Stimulated activated CD8-positive, alpha-beta memory T cell treated with anti-CD3 and anti-CD28 coated beads, Interleukin-7, amount 100 ng/mL, for 24 hours (primary cell): Measurements from ENCODE around the gene MUC2.
"Not testable (repeated sequence)": the region's sequence is repeated elsewhere in the genome, so short reads cannot be mapped to it uniquely, and the experiment has no call there.

ENCODE experiments used
- DNase-seq: peaks from one replicate; pipeline ENCODE4 v3.0.0-alpha.2; 2020; ENCODE audit warnings: low read depth

The MUC2 gene

DNA sequence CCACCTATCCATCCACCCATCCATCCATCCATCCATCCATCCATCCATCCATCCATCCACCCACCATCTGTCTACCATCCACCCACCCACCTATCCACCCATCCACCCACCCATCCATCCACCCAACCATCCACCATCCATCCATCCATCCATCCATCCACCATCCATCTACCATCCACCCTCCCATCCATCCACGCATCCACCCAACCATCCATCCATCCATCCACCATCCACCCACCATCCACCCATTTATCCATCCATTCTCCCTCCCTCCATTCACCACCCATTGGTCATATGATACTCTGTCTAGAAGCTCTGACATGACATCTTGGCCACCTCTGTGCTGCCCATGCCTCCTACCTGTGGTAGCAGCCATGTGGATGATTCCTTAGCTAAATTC is 31.7 kb downstream of the MUC2 start:
- no peak for DNase-seq

DNA sequence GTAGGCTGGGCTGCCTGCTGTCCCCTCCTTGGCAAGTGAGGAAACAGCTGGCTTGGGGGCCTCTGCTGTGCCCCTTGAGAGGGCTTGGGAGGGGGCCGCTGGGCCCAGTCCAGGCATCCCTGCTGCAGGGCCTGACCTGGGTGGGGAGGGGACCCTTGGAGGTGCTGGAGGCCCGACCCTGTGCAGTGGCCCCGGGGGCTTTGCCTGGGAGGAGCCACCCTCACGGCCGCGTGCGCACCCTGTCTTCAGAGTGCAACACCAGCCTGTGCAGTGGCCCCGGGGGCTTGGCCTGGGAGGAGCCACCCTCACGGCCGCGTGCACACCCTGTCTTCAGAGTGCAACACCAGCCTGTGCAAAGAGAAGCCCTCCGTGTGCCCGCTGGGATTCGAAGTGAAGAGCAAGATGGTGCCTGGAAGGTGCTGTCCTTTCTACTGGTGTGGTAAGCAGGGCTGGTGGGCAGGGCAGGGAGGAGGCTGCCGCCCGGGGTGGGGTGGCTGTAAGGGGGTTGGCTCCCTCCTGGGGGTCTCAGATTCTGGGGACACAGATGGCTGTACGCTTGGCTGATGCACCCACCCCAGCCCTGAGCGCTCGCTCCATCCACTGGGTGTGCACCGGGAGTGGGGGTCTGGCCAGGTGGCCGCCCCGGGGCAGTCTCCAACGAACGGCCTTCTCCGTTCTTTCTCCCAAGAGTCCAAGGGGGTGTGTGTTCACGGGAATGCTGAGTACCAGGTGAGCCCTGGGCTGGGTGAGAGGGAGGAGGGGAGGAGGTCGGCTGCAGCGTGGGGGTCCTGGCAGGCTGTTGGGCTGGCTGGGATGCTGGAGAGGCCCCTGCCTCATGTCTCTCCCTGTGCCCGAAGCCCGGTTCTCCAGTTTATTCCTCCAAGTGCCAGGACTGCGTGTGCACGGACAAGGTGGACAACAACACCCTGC is 32.9 kb downstream of the MUC2 start:
- DNase-seq = no peak

DNA sequence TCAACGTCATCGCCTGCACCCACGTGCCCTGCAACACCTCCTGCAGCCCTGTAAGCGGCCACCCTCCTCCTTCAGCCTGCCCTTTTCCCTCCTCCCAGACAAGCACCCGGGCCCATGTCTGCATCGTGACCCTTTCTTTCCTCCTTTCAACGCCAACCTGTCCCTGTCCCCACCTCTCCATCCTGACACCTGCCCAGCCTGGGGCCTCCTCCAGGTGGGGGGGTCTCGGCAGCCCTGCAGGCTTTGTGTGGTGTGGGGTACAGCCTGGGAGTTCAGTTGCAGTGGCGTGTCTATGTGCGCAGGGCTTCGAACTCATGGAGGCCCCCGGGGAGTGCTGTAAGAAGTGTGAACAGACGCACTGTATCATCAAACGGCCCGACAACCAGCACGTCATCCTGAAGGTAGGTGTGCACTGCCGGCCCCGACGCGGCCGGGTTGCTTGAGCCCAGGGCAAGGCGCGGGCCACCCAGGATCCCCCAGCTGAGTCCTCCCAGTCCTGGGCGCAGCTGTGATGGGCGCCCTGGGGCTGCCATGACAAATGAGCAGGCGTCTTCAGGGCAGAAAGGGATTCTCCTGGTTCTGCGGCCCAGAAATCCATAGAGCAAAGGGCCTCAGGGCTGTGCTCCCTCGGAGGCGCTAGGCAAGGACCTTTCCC is 33.7 kb downstream of the MUC2 start:
- no peak for DNase-seq

DNA sequence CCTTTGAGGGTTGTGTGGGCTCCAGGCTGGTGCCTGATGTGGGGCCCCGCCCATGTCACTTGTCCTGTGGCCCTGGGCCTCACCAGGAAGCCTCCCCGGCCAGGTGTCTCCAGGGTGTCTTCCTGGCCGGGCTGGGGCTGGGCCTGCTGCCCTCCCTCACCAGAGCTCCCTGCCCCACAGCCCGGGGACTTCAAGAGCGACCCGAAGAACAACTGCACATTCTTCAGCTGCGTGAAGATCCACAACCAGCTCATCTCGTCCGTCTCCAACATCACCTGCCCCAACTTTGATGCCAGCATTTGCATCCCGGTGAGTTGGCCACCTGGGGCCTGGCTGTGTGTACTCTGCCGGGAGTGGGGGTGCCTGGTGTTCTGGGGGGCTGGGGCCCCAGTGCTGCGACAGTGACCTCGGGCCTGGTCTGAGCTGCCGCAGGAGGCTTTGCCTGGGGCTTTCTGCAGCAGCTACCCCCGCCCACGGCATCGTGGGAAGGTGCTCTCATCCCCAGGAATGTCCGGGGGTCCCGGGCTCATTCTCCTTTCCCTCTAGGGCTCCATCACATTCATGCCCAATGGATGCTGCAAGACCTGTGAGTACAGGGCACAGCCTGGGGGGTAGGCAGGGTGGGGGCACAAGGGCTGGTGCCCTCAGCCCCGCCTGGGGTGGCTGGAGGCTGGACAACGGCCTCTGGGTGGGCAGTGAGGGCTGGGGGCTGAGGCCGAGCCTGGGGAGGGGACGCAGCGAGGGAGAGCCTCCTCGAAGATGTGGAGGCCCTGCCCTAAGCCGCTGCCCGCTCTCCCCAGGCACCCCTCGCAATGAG is 34.6 kb downstream of the MUC2 start:
- DNase-seq = no peak

DNA sequence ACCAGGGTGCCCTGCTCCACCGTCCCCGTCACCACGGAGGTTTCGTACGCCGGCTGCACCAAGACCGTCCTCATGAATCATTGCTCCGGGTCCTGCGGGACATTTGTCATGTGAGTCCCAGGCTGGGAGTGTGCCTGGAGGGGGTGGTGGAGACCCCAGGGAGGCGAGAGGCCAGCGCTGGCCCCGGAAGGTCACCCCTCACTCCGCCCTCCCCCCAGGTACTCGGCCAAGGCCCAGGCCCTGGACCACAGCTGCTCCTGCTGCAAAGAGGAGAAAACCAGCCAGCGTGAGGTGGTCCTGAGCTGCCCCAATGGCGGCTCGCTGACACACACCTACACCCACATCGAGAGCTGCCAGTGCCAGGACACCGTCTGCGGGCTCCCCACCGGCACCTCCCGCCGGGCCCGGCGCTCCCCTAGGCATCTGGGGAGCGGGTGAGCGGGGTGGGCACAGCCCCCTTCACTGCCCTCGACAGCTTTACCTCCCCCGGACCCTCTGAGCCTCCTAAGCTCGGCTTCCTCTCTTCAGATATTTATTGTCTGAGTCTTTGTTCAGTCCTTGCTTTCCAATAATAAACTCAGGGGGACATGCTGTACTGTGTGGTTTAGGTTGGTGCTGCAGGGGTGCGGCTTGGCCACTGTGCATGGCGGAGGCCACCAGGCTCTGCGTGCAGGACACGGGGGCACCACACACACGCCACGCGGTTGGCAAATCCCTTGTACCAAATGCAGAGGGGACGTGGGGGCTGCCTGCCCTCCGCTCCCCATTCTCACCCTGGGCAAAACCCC is 35.4 kb downstream of the MUC2 start:
- DNase-seq = no peak

DNA sequence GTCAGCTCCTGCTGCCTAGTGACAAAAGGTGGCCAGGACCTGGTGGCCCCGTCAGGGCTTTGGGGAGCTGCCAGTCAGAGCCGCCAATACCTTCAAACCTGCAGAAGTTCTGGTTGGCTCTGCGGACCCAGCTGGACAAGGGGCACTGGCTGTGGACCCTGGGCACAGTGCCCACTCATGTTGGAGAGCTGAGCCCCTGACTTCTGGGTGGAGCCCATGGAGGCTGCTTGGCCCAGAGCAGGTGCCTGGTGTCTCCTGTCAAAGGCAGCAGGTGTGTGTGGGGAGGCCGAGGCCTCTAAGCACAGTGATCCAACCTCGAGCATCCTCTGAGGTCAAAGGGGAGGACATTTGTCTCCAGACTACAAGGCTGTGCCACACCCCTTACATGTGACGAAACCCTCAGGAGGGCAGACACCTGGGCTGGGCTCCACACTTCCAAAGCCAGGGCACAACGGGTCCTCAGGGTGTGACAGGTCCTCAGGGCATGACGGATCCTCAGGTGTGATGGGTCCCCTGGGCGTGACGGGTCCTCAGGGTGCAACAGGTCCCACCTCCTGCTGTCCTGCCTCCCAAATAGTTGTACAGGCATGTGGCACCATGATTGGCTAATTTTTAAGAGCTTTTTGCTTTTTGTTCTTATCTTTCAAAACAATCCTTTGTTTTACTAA is 37.0 kb downstream of the MUC2 start:
- DNase-seq = no peak

DNA sequence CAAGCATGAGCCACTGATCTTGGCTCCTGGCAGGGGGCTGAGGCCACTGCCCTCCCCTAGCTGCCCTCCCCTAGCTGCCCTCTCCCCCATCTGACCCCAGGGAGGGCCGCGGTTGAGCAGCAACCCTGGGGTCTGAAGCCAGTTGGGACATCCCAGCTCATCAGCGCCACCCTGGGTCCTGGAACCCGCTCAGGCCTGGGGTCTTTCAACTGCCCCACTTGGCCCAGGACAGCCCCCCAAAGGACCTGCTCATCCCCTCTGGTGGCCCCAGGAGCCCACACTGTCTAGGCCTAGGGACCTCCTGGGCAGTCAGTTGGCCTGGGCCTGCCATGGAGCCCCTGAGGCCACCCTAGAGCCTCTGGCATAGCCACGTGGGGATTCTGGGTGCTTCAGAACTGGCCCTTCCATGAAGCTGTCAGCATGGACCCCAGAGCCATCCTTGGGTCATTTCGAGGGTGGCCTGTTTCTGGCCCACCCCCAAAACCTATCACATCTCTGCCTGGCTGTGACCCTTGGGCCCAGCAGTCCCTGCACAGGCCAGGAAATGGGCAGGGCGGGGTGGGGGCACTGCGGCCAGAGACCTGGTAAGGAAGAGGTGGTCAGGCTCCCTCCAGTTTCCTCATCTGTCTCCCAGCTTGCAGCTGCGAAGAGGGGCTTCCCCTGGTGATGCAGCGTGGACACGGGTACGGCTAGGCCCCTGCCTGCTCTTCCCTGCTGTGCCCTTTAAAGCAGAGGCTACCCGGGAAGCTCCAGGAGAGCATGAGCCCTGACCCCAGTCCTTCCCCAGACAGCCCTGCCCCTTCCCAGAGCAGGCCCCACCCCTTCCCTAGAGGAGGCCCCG is 37.9 kb downstream of the MUC2 start:
- no peak for DNase-seq

DNA sequence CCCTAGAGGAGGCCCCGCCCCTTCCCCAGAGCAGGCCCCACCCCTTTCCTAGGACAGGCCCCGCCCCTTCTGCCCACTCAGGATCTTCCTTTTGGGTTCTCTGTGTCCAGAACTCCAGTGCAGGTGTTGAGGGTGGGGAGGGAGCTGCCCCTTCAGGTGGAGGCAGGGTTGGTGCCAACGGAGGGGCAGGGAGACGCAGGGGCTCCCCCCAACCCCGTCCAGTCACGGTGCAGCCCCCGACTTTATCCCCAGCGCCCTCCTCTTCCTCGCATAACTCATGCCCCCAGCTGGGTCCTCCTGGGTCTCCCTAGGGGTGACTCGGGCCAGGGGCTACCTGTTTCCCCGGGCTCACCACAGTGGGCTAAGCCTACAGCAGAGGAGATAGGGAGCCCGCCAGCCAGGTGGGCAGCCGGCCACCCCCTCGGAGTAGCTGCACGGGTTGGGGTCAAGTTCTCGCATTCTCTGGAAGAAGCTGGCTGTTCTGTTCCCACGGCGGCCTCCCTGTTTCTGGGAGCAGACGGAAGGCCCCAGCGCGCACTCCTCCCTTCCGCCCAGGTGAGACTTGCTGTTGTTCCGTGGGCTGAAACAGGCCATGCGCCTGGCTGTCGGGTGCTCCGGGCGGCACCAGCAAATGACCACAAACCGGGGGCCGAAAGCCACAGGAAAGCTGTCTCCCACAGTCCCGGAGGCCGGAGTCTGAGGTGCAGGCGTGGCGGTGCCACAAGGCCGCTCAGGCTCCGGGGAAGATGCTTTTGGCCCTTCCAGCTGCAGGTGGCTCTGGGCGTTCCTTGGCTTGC is 38.9 kb downstream of the MUC2 start:
- DNase-seq = no peak

DNA sequence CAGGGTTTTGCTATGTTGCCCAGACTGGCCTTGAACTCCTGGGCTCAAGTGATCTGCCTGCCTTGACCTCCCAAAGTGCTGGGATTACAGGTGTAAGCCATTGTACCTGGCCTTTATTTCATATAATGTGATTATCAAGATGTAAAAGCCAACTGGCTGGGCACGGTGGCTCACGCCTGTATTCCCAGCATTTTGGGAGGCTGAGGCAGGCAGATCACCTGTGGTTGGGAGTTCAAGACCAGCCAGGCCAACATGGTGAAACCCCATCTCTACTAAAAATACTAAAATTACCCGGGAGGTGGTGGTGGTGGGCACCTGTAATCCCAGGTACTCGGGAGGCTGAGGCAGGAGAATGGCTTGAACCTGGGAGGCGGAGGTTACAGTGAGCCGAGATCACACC is 40.6 kb downstream of the MUC2 start:
- not testable (repeated sequence) for DNase-seq

DNA sequence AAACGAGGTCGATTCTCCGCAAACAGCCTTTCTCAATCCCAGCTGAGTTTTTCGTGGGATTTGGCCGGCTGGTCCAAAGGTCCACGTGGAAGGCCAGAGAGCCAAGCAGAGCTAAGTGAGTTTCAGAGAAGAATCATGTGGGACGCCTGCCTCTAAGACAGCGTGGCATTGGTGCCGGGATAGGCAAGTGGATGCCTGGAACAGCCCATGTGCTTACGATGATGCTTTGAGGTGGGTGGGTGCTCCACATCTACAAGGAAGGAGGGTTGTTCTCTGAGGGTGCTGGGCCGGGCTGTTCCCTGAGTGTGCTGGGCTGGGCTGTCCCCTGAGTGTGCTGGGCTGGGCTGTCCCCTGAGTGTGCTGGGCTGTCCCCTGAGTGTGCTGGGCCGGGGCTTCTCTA is 41.4 kb downstream of the MUC2 start:
- no peak for DNase-seq

DNA sequence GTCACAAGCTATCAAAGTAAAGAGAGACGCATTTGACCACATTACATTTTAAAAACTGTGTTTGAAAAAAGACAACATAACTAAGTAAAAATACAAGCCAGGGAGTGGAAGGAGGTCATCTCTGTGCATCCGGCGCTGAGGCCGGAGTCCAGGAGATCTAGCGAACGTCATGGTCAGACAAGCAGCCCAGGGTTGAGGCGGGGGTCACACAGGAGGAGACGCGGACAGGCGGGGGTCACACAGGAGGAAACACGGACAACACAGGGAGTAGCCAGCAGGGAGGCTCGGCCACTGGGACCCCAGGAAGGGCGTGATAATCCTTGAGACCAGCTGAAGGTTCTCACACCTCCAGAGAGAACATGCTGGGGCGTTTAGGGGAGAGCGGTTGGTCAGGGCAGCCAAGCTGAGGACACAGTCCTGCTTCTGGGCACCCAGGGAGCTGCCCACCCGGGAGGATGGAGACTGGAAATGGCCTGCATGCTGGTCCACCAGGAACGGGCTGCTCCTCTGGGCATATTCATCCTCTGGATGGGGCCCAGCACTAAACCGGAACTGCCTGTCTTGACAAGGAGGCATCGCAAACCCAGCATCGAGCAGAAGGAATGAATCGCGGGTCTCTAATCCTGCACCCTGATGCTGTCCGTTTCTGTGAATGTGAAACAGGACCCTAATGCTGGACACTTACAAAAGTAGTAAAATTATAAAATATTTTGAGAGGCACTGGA is 42.2 kb downstream of the MUC2 start:
- DNase-seq = no peak

DNA sequence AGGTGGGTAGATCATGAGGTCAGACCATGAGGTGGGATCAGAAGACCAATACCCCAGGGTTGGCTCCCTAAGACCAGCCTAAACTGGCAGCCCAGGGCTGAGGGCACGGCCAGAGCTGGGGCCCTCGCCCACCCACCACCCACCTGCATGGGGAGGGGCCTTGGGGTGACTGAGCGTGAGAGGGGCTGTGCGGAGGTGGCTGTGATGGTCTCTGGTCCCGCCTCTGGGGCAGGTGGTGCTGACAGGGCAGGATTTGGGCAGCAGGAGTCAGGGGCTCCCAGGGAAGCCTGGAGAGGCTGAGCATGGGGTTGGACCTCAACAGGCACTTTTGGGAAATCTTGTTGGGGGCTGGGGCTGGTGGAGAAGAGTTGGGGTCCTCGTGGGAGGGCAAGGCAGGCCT is 43.3 kb downstream of the MUC2 start:
- no peak for DNase-seq

DNA sequence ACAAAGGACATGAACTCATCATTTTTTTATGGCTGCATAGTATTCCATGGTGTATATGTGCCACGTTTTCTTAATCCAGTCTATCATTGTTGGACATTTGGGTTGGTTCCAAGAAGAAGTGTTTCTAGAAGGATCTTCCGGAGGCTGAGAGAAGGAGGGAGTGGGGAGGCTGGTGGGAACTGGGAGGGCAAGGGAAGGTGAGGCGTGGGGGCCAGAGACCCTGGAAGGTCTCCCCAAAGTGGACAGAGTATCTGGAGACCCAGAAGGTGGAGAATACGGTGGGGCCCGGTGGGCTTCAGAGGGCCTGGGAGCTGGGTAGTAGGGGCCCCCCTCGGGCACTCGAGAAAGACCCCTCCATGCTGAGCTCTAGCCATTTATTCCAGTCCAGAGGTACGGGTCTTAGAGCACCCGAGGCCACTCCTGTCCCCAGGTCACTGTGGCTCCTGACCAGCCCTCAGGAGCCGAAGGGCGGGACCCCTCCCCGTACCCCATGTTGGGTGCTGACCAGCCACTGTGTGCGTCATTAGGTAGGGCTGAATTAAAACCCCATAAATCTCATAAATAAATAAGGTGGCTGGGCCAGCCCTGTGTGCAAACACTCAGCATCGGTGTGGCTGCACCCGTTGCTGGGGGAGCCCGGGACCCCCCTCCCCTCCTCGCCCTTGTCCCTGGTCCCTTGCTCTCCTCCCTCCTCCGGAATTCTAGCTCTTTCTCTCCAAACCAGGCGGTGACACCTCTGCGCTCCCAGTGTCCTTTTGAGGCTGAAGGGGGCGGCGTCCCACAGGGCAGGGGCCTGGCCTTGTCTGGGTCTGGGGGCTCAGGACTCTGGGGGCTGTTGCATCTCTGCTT is 44.3 kb downstream of the MUC2 start:
- DNase-seq = no peak

DNA sequence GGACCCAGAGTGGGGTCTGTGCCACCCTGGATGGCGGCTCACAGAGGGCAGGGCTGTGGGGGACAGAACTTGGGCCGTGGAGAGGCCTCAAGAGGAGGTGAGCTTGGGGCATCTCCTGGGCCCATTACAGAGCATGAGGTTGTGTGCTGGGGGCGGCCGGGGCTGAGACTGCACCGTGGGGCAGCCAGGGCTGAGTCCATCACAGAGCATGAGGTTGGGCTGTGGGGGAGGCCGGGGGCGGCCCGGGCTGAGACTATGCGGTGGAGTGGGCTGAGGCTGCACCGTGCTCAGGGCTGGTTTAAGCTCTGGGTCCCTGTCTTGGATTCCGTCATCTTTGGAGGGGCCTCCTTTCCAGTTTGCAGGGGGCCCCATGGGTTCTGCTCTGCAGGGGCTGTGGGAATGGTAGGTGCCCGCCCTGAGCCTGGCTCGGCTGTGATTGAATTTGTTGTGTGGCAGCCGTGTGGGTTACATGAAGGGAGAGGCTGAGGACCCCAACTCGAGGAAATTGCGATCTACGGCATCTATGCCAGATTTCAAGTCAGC is 45.0 kb downstream of the MUC2 start:
- no peak for DNase-seq

DNA sequence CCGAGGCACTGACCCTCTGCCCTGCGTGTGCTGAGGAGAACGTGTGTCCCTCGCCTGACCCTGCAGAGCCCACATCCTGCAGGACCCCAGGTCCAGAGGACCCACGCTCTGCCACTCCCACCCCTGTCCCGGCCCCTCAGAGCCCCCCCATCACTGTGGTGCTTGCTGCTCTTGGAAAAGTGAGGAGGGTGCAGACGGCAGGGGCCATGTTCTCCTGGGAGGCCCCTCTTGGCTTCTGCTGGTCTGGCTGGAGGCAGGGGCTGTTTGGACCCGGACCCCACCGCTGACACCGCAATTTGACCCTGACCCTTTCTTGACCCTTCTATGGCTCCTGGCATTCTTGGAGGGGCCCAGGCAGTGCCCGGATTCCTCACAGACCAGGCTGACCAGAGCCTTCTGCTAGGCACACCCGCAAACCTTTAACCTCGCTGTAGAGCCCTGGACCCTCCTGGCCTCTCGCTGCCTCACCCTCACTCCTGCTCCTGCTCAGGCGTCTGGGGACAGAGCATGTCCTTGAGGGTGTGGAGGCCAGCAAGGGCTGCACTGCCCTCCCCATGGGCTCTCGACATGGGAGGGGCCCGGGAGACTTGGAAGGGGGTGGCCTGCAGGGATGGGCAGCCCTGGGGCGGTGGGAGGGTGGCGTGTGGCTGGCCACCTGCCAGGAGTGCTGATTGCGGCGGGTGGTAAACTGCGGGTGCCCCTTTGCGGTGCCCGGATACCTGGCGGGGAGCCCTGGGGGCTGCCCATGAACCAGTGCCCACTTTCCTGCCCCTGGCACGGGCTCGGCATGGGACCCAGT is 46.1 kb downstream of the MUC2 start:
- no peak for DNase-seq

DNA sequence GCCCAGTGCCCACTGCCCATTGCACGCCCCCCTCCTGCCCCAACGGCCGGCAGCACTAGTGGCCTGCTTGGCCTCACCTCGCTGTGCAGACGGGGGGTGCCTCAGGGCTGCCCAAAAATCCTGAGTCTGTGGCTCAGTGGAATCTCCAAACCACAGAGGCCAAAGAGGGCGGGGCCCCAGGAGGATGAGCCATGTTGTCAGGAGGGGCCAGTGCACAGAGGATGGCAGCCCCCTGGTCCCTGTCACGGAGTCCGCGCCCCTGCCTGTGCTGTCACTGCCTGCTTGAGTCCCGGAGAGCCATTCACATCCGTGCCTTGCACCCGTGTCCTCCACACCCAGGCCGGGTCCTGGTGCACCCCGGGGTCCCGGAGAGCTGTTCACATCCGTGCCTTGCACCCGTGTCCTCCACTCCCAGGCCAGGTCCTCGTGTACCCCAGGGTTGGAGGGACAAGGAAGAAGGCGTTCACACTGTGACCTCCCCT is 46.7 kb downstream of the MUC2 start:
- no peak for DNase-seq
